NCI-H2029 (cell line): Measurements from ENCODE around the gene DCAF17.
"Not testable (repeated sequence)": the region's sequence is repeated elsewhere in the genome, so short reads cannot be mapped to it uniquely, and the experiment has no call there.

Experiments used
- DNase-seq: peaks from one replicate; lab custom pipeline; 2025; lab: John Stamatoyannopoulos, UW

The DCAF17 gene

GRCh38 chr2:171460537-171460936 is 26.5 kb downstream of the DCAF17 start:
- DNase-seq = no peak

GRCh38 chr2:171469176-171469575 is 35.1 kb downstream of the DCAF17 start:
- DNase-seq = no peak

- DNase-seq = no peak
Measured at GRCh38 chr2:171470129-171470528, 36.1 kb downstream of the DCAF17 start.

- DNase-seq = no peak
Measured at GRCh38 chr2:171475979-171476378, 42.0 kb downstream of the DCAF17 start.

- no peak for DNase-seq
Measured at GRCh38 chr2:171478345-171478744, 44.3 kb downstream of the DCAF17 start.

- no peak for DNase-seq
Measured at GRCh38 chr2:171479154-171479814, 45.3 kb downstream of the DCAF17 start.

DNA sequence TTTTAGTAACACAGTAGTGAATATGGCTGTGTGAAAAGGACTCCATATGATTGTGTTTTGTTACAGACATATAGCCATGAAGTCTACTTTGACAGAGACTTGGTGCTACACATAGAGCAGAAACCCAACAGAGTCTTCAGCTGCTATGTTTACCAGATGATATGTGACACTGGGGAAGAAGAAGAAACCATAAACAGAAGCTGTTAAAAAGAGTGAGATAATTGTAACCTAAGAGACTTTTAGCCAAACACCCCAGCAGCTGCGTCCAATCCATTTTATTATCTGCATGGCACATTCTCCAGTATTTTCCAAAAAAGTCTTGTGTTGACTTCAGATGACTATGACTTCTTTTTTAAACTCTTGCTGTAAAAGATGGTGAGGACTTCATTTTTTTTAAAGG is 46.9 kb downstream of the DCAF17 start:
- DNase-seq = no peak

GRCh38 chr2:171482308-171482707 is 48.3 kb downstream of the DCAF17 start:
- no peak for DNase-seq

DNA sequence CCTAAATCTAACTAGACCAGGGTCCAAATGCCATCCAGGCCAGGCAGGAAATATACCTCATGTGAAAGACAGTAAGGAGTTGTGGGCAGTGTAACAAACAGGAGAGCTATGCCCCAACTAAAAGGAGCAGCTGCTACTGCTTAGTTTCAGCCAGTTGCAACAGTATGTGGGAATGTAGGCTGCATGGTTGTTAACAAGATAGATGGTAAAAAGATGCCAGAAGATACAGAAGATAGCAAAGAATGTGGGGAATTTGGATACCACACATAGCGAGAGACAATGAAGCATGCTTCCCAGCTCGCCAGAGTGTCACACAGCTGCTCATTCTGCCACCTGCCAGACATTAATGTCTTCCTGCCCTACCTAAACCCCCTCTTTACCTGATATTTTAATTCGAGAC is 48.9 kb downstream of the DCAF17 start:
- no peak for DNase-seq

DNA sequence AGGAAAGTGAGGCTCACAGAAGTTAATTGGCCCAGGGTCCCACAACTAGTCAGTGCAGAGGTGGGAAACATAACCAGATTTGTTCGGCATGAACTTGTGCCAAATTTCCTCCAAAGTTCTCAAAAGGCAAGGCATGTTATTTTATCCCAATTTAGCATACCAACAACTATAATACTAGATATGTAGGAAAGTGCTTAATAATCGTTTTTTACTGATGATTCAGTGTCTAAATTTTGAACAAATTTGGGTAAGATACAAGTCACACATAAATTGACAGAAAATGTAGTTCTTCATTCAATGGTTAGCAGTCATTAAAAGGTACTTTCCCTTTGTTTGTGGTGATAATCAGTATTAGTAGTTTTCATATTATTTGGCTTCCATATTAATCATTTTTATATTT is 49.8 kb downstream of the DCAF17 start:
- DNase-seq = no peak

DNA sequence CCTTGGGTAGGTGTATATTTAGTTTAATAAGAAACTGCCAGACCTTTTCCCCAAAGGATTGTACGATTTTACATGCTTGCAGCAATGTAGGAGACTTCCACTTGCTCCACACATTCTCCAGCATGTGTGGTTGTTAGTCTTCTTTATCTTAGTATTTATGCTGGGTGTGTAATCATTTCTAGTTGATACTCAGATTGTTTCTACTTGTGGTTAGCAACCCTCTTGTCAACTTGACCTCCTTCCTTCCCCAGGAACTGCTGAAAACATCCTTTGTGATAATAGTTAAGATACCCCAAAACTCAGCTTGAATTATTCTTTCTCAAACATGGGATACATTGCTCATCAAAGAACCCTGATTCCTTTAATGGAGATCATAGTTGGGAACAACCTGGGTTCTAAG is 51.1 kb downstream of the DCAF17 start:
- no peak for DNase-seq

- no peak for DNase-seq
Measured at GRCh38 chr2:171487201-171487600, 53.2 kb downstream of the DCAF17 start.

- DNase-seq = no peak
Measured at GRCh38 chr2:171487803-171488259, 53.8 kb downstream of the DCAF17 start.

GRCh38 chr2:171490577-171490976 is 56.6 kb downstream of the DCAF17 start:
- no peak for DNase-seq

DNA sequence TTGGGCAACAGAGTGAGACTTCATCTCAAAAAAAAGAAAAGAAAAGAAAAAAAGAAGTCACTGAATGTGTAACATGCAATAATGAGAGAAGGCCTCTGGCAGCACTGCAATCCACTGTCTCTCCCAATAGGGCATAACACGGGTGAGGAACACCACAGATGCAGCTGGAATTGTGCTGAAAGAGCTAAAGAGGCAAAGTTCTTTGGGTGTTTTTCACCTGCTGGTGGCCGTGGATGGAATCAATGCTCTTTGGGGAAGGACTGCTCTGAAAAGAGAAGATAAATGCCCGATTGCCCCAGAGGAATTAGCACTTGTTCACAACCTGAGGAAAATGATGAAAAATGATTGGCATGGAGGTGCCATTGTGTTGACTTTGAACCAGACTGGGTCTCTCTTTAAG is 57.3 kb downstream of the DCAF17 start:
- DNase-seq = no peak

GRCh38 chr2:171492664-171493063 is 58.6 kb downstream of the DCAF17 start:
- no peak for DNase-seq

DNA sequence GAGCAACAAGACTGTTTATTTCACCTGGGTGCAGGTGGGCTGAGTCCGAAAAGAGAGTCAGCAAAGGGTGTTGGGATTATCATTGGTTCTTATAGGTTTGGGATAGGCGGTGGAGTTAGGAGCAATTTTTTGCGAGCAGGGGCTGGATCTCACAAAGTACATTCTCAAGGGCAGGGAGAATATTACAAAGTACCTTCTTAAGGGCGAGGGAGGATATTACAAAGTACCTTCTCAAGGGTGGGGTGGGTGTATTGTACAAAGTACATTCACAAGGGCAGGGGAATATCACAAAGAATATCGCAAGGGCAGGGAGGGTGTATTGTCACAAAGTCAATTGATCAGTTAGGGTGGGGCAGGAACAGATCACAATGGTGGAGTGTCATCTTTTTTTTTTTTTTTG is 63.6 kb downstream of the DCAF17 start:
- DNase-seq = not testable (repeated sequence)

- DNase-seq = no peak
Measured at GRCh38 chr2:171505374-171505773, 71.3 kb downstream of the DCAF17 start.

- DNase-seq = no peak
Measured at GRCh38 chr2:171509945-171510731, 76.1 kb downstream of the DCAF17 start.

DNA sequence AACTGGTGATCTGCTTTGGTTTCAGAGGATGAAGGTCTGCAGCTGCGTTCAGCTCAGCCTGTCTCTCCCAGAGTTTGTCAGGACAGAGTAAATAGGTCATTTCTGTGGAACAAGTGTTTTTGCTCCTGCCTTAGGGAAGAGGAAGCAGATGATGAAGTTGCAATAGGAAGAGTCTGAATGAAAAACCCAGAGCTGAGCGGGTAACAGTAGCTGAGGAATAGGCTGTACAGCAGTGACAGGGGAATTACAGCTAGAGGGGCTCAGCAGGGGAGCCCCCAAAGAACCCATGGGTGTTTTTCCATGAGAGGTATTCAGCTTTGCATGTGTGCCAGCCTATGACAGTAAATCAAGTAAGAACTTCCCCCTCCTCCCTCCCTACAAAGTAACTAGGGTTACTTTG is 78.0 kb downstream of the DCAF17 start:
- no peak for DNase-seq

DNA sequence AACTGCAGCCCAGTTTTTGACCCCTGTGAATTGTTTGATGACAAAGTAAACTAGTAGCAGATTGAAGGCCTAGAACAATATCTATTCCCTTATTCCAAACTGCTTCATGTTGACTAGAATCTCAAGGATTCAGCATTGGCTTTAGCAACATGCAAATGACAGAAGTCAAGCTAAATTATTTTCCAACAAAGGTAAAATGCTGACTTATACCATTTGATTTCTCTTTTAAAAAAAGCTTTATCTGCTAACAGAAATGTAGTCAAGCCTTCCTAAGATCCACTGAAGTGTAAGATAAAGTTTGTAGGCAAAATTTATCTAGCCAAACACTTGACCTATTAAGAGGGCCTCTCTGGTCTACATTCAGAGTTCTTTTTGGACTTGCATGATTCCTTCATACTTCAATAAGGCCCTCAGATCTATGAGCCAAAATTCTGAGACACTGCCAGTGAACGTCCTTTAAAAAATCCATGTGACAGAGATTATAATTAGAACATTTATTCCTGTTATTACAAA is 78.7 kb downstream of the DCAF17 start:
- DNase-seq = no peak

GRCh38 chr2:171513719-171514160 is 79.7 kb downstream of the DCAF17 start:
- DNase-seq = no peak

- no peak for DNase-seq
Measured at GRCh38 chr2:171514908-171515582, 81.0 kb downstream of the DCAF17 start.
